Fibroblast of lung (primary cell): ENCODE measurements around the gene TTC33. TPM values are rescaled to one million over a fixed set of nuclear protein-coding genes. Genes with fewer than 3 reads are reported as not detected.

ENCODE experiments used
- DNase-seq, 2 donors: peaks; one replicate each; pipeline versions ENCODE4 v3.0.0 to v3.0.0-alpha.2; 2010; ENCODE audit warnings: low read depth in 2 of 2
- H2AFZ ChIP-seq: 2 replicates; pipeline ENCODE4 v1.5.1; 2012; ENCODE audit warnings: low read length, control low read depth, inconsistent platforms
- H3K27ac ChIP-seq: 2 replicates; pipeline ENCODE4 v1.5.1; 2011; ENCODE audit warnings: low read length, control low read depth; ENCODE audit not compliant: insufficient read depth
- H3K27me3 ChIP-seq: 2 replicates; pipeline ENCODE4 v1.5.1; 2011; ENCODE audit warnings: mild to moderate bottlenecking, low read length; ENCODE audit not compliant: control insufficient read depth, insufficient read depth
- H3K36me3 ChIP-seq: 2 replicates; pipeline ENCODE4 v1.5.1; 2011; ENCODE audit warnings: low read length; ENCODE audit not compliant: control insufficient read depth, insufficient read depth
- H3K4me1 ChIP-seq: 2 replicates; pipeline ENCODE4 v1.5.1; 2011; ENCODE audit warnings: low read length; ENCODE audit not compliant: control insufficient read depth, insufficient read depth; ENCODE audit errors: extremely low read depth
- H3K4me2 ChIP-seq: 2 replicates; pipeline ENCODE4 v1.5.1; 2011; ENCODE audit warnings: low read length, control low read depth; ENCODE audit not compliant: insufficient read depth; ENCODE audit errors: extremely low read depth
- H3K4me3 ChIP-seq, 4 experiments: fragments of 200-600 bp in 1 of 4; sonication (generic) in 1 of 4; replicated peaks in 1 of 4; 2 replicates each; pipeline ENCODE4 v1.5.1; 2011 to 2016; ENCODE audit warnings: low read length in 4 of 4, low read depth in 3 of 4, mild to moderate bottlenecking in 3 of 4, control low read depth in 2 of 4, inconsistent platforms in 1 of 4, mixed read lengths in 1 of 4; ENCODE audit not compliant: insufficient read depth in 1 of 4; ENCODE audit errors: control extremely low read depth in 1 of 4
- H3K79me2 ChIP-seq: 2 replicates; pipeline ENCODE4 v1.5.1; 2012; ENCODE audit warnings: mild to moderate bottlenecking, low read length, inconsistent platforms; ENCODE audit not compliant: control insufficient read depth, insufficient read depth
- H3K9ac ChIP-seq: 2 replicates; pipeline ENCODE4 v1.5.1; 2011; ENCODE audit warnings: mild to moderate bottlenecking, low read length, control low read depth; ENCODE audit not compliant: insufficient read depth
- H3K9me3 ChIP-seq: 2 replicates; pipeline ENCODE4 v1.5.1; 2012; ENCODE audit warnings: low read depth, low read length; ENCODE audit not compliant: control insufficient read depth, insufficient read depth
- H4K20me1 ChIP-seq: 2 replicates; pipeline ENCODE4 v1.5.1; 2011; ENCODE audit warnings: low read length; ENCODE audit not compliant: control insufficient read depth, insufficient read depth; ENCODE audit errors: extremely low read depth
- EZH2 ChIP-seq: IDR thresholded peaks from 2 replicates; pipeline ENCODE4 v1.5.1; 2012; ENCODE audit warnings: low read length, control low read depth, mild to moderate bottlenecking; ENCODE audit errors: missing control alignments
- polyA plus RNA-seq, 2 donors: library from polyadenylated mRNA; depleted of rRNA in 1 of 2; stranded (reverse) in 1 of 2; unstranded in 1 of 2; fragments of >200 nt; gene quantifications; 2 replicates each; pipeline ENCODE4 v1.2.1, GENCODE V29; 2011 to 2012; ENCODE audit warnings: missing spikeins in 1 of 2
- total RNA-seq: library from RNA; depleted of rRNA; stranded (reverse); fragments of >200 nt; gene quantifications from 2 replicates; pipeline ENCODE4 v1.2.1, GENCODE V29; 2014
- TF ChIP-seq, protein P1 (sequence below), 2 donors: IDR thresholded peaks in 1 of 2; conservative IDR thresholded peaks in 1 of 2; 1 replicate in 1 of 2; 2 replicates in 1 of 2; pipeline ENCODE4 v1.5.1; 2011 to 2012; ENCODE audit warnings: low read length in 2 of 2, control low read depth in 1 of 2, inconsistent platforms in 1 of 2, low read depth in 1 of 2, mild to moderate bottlenecking in 1 of 2

TTC33 gene
- total and polyA plus RNA-seq, 2 donors (not counting 1 experiment from before 2014, with no cell fraction given): 8.7 to 16.3 TPM

GRCh38 chr5:40501711-40502444 is 253.9 kb downstream of the TTC33 start:
- no peak overlapping the region for H3K4me3 ChIP-seq
- H3K4me1 ChIP-seq: no peaks in the 10 kb centered on the region
- no peak overlapping the region for H3K4me2 ChIP-seq
- H3K79me2 ChIP-seq: no peaks in the 10 kb centered on the region
- DNase-seq: no peak
- no peaks in the 10 kb centered on the region for H3K27me3 ChIP-seq
- no peak overlapping the region for H3K27ac ChIP-seq
- H2AFZ ChIP-seq: no peak overlapping the region
- no peak for TF ChIP-seq EZH2
- TF ChIP-seq, protein P1, sequence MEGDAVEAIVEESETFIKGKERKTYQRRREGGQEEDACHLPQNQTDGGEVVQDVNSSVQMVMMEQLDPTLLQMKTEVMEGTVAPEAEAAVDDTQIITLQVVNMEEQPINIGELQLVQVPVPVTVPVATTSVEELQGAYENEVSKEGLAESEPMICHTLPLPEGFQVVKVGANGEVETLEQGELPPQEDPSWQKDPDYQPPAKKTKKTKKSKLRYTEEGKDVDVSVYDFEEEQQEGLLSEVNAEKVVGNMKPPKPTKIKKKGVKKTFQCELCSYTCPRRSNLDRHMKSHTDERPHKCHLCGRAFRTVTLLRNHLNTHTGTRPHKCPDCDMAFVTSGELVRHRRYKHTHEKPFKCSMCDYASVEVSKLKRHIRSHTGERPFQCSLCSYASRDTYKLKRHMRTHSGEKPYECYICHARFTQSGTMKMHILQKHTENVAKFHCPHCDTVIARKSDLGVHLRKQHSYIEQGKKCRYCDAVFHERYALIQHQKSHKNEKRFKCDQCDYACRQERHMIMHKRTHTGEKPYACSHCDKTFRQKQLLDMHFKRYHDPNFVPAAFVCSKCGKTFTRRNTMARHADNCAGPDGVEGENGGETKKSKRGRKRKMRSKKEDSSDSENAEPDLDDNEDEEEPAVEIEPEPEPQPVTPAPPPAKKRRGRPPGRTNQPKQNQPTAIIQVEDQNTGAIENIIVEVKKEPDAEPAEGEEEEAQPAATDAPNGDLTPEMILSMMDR (conservative IDR thresholded peaks at IDR 0.05 in 1 of 2, IDR thresholded peaks at IDR 0.05 in 1 of 2; ENCODE audit: low read depth in 1 of 2, low read length in 2 of 2): no peak
- H3K36me3 ChIP-seq: no peaks in the 10 kb centered on the region
- no peaks in the 10 kb centered on the region for H3K9me3 ChIP-seq
- no peak overlapping the region for H3K9ac ChIP-seq
- no peaks in the 10 kb centered on the region for H4K20me1 ChIP-seq

GRCh38 chr5:40499518-40500273 is 256.1 kb downstream of the TTC33 start:
- H4K20me1 ChIP-seq: no peaks in the 10 kb centered on the region
- TF ChIP-seq, protein P1 (conservative IDR thresholded peaks at IDR 0.05 in 1 of 2, IDR thresholded peaks at IDR 0.05 in 1 of 2; ENCODE audit: low read depth in 1 of 2, low read length in 2 of 2): no peak
- no peak for TF ChIP-seq EZH2
- no peak overlapping the region for H2AFZ ChIP-seq
- no peaks in the 10 kb centered on the region for H3K27me3 ChIP-seq
- no peaks in the 10 kb centered on the region for H3K36me3 ChIP-seq
- no peaks in the 10 kb centered on the region for H3K79me2 ChIP-seq
- no peaks in the 10 kb centered on the region for H3K9me3 ChIP-seq
- H3K4me3 ChIP-seq: no peak overlapping the region
- no peak overlapping the region for H3K9ac ChIP-seq
- H3K4me2 ChIP-seq: no peak overlapping the region
- no peaks in the 10 kb centered on the region for H3K4me1 ChIP-seq
- H3K27ac ChIP-seq: no peak overlapping the region
- no peak for DNase-seq

DNA sequence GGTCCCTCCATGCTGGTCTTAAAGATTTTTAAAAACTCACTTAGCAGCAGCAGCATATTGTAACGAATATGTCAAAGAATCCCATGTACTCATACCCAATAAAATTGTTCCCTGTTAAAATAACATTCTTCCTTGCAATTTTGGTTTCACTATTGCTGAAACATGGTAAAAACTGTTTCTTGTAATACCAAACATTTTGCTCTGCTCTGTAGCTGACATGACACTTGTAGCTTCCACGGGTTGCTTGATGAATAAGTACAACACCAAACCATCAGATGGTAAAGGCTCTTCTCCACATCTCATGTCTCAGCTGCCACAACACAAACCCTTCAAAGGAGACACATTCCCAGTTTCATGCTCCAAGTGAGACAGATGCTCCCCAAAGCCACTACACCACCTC is 256.8 kb downstream of the TTC33 start:
- no peaks in the 10 kb centered on the region for H3K4me1 ChIP-seq
- TF ChIP-seq, protein P1 (conservative IDR thresholded peaks at IDR 0.05 in 1 of 2, IDR thresholded peaks at IDR 0.05 in 1 of 2; ENCODE audit: low read depth in 1 of 2, low read length in 2 of 2): no peak
- TF ChIP-seq EZH2: no peak
- no peaks in the 10 kb centered on the region for H4K20me1 ChIP-seq
- H3K27me3 ChIP-seq: no peaks in the 10 kb centered on the region
- no peaks in the 10 kb centered on the region for H3K9me3 ChIP-seq
- no peaks in the 10 kb centered on the region for H3K79me2 ChIP-seq
- no peak for DNase-seq
- H3K9ac ChIP-seq: no peak overlapping the region
- H3K36me3 ChIP-seq: no peaks in the 10 kb centered on the region
- no peak overlapping the region for H3K4me2 ChIP-seq
- H3K27ac ChIP-seq: no peak overlapping the region
- H2AFZ ChIP-seq: no peak overlapping the region
- no peak overlapping the region for H3K4me3 ChIP-seq
